GM19193 (cell line): Measurements from ENCODE around the gene SUPT20HL1.

ENCODE experiments used
- POLR2A ChIP-seq: IDR thresholded peaks from 4 replicates; pipeline ENCODE4 v1.6.1; 2011; ENCODE audit not compliant: insufficient read depth, insufficient read length; ENCODE audit errors: extremely low read depth

The SUPT20HL1 gene

GRCh38 chrX:24364851-24365538, 4.6 kb downstream of the SUPT20HL1 start:
- TF ChIP-seq POLR2A, result no peak

DNA sequence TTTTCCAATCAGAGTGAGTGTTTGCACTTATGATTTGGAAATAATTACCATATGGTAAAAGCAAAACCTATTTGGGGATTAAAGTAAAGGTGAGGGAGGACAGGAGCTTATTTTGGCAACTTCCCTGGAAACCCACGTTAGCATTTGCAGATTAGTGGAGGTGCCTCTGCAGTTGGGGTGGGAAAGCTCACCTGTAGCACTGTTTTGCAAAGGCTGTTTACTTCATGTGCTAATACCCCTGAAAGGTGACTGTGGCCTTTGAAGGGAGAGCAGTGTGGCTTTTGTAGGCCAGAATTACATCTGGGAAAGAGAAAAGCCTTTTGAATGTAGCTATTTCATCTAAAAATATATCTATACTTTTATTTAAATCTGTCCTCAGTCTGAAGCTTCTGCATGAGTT, 9.4 kb downstream of the SUPT20HL1 start:
- no peak for TF ChIP-seq POLR2A

DNA sequence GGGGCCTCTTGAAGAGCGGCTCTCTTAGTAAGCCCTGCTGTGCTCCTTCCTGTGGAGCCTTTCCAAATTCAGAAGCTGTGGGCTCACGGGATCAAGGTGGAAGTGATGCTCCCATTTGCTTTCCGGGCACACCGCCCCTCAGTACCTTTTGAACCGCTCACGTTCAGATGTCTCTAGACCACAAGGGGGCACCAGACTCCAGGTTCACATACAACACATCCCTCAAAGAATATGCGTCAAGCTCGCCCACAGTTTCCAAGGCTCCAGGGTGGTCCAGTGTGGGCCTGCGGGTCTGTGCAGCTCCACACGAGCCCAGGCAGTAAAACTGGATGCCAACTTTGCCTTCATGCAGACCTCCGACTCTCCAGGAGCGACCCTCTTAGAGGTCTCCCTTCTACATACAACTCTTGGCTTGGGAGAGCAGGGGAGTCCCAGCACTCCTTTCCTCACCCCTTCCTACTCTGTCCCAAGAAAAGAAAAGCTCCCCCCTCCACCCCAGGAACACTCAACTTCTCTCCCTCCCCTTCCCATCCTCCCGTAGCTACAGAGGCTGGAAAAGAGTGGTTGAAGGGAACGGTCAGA, 11.0 kb downstream of the SUPT20HL1 start:
- no peak for TF ChIP-seq POLR2A

DNA sequence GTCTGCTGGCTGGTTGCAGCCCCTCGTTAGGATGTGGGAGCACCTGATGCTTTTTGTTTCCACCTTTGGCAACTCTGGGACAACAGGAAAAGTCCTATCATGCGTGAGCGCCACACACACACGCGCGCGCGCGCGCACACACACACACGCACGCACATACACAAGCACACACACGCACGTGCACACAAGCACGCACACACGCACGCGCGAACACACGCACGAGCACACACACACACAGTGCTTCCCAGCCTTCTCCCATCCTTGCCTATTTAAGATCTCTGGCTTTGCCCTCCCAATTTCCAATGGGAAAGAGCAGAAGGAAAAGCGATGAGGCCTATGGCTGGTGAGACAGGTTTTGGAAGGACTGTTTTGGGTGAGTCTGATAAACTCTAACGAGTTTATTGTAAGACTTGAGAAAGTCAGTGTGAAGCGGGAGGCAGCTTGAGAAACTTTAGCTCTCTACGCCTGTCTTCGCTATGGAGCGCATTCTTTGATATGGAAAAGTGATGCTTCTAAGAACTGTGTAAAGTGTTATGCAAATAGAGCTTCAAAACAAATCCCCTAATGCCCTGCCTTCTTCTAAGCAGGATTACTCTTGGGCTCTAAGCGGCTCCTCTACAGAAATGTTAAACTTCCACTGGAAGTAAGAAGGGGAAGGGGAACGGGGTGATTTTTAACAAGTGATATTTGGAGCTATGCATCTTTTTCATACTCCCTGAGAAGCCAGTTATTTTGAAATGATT, 11.8 kb downstream of the SUPT20HL1 start:
- TF ChIP-seq POLR2A, result no peak

GRCh38 chrX:24375600-24376131, 15.2 kb downstream of the SUPT20HL1 start:
- no peak for TF ChIP-seq POLR2A

DNA sequence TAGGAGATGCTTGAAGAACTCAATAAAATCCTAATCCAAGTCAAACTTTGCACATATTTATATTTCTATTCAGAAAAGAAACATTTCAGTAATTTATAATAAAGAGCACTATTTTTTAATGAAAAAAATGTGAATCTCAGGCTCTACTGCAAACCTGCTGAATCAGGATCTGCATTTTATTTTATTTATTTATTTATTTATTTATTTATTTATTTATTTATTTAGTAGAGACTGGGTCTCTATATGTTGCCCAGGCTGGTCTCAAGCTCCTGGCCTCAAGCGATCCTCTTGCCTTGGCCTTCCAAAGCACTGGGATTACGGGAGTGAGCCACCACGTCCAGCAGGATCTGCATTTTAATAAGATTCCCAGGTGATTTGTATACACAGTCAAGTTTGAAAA, 16.0 kb downstream of the SUPT20HL1 start:
- TF ChIP-seq POLR2A, result no peak

GRCh38 chrX:24377195-24377594, 16.8 kb downstream of the SUPT20HL1 start:
- TF ChIP-seq POLR2A, result no peak

GRCh38 chrX:24377911-24378468, 17.6 kb downstream of the SUPT20HL1 start:
- TF ChIP-seq POLR2A, result no peak

- no peak for TF ChIP-seq POLR2A
Observed at GRCh38 chrX:24378706-24379105, 18.3 kb downstream of the SUPT20HL1 start.

DNA sequence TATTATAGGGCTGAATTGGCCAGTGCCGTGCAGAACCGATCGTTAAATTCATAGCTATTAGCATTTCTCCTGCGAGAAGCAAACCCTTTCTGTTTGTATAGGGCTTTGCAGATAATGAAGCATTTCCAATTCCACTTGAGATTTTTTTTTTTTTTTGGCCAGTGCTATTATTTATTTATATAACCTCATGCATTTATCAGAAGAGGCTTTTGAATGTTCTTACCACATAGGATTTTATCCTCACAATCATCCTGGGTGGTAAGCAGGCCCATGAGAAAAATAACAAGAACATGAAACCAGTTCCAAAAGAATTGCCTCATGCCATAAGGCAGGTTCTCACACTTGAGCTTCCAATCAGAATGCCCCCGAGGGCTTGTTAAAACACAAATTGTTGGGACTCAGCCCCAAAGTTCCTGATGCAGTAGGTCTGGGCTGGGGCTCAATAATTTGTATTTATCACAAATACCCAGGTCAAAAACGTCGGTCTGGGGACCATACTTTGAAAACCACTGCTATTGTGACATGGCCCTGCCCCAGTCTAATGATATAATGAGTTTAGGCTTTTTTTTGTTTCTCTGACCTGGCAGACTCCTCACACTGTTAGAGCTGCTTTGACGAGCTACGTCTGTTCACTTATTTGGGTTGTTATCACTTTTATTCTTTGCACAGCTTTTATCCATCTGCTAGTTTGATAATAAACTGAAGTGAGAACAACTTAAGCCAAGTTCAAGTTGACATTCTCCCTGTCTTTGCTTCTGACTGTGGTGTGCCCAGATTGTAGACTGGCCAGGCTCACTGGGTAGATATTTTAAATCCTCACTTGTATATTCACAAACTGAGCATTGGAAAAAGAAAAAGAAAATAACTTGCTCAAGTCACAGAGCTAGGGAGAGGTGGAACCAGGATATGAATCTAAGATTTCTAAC, 20.1 kb downstream of the SUPT20HL1 start:
- no peak for TF ChIP-seq POLR2A

DNA sequence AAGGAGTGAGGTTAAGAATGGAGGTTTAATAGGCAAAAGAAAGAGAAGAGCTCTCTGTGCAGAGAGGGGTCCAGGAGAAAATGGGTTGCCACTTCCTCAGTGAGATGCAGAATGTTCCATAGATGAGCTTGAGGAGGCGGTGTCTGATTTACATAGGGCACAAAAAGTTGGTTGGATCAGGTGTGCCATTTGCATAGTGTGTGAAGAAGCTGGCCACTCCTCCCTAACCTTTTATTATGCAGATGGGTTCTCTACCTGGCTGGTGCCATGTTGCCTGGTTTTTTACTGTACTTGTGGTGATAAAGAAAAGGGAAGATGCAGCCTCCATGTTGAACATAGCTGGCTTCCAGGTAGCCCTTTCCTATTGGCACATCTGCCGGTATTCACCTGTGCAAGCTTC, 27.3 kb downstream of the SUPT20HL1 start:
- TF ChIP-seq POLR2A, result no peak

DNA sequence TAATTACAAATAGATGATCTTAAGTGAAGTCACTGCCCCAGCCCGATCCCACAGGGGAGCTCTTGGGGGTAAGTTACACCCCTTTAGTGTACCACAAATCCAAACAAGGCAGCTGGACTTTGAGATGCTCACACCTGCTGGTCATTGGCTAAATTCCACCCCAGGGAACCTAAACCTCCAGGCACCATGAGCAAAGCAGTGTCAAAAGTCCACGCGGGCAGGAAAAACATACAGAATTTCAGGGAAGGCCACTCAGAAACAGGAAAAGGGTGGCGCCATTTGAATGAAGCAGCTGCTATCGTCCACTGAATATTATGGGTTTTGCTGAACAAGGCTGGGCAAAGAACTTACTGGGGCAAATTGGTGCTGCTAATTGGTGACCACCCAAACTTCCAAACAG, 30.9 kb downstream of the SUPT20HL1 start:
- TF ChIP-seq POLR2A, result no peak

- TF ChIP-seq POLR2A, result no peak
Observed at GRCh38 chrX:24391843-24392242, 31.4 kb downstream of the SUPT20HL1 start.

- TF ChIP-seq POLR2A, result no peak
Observed at GRCh38 chrX:24392709-24393108, 32.3 kb downstream of the SUPT20HL1 start.

- no peak for TF ChIP-seq POLR2A
Observed at GRCh38 chrX:24395775-24396174, 35.3 kb downstream of the SUPT20HL1 start.

DNA sequence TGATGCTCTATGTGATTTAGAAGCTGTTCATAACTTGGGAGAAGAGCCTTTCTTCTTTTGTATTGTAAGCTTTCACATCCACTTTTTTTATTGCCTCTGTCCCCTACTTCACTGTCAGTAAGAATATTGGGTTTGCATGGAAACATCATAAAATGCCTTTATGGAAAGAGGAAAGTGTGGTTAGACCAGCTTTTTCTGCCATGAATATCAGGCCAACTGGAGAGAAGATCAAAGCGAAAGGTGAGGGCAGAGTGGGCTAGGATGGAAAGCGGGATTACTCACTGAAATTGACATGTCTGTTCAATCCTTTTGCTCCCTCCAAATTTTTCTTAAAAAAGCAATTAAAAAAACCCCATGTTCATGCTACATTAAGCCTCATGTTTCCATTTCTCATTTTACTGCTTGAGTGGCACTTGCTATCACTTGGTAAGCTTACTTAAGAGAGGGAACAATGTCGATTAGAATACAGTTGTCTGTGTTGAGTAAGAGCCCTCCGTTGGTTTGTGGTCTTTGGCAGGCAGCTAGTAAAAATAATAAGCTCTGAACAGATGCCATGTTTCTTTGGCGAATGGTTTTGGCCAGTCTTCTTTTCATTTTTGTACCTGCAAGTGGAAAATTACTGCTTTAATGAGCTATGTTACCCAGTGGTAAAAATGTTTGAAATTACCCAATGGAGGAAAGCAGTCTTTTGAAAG, 35.9 kb downstream of the SUPT20HL1 start:
- TF ChIP-seq POLR2A, result no peak
